ENCODE data around the gene LOXL4. TPM values are rescaled to one million over a fixed set of nuclear protein-coding genes. Genes with fewer than 3 reads are reported as not detected.

LOXL4 gene
- total RNA-seq, 4 donors from 2014 or later, result 1.6 to 2.3 (median 1.7) TPM

GRCh38 chr10:98254234-98254974, 13.6 kb downstream of the LOXL4 start:
- H3K27ac ChIP-seq, result no peak overlapping the region

GRCh38 chr10:98253499-98253898, 14.5 kb downstream of the LOXL4 start:
- Histone ChIP-seq H3K27me3 (no peaks in the 10 kb centered on the region), H3K9me3 (no peaks in the 10 kb centered on the region), H3K4me1 (peaks cover 25% of the 10 kb centered on the region), H3K4me3 (no peak overlapping the region), H3K36me3 (peaks cover 26% of the 10 kb centered on the region), H3K27ac (no peak overlapping the region)
- WGBS, result 73% methylated on average over 16 of the region's 17 CpGs
- TF ChIP-seq POLR2A (IDR thresholded peaks at IDR 0.05) (no peak), EP300 (IDR thresholded peaks at IDR 0.05) (no peak), CTCF (IDR thresholded peaks at IDR 0.05) (no peak), POLR2AphosphoS5 (IDR thresholded peaks at IDR 0.05) (no peak)
- no peak for DNase-seq (ENCODE audit: low spot score in 2 of 2)

More at GRCh38 chr10:98254234-98254974, 13.6 kb downstream of the LOXL4 start:
- Histone ChIP-seq H3K27me3 (no peaks in the 10 kb centered on the region), H3K36me3 (peaks cover 17% of the 10 kb centered on the region), H3K4me1 (peaks cover 26% of the 10 kb centered on the region), H3K4me3 (no peak overlapping the region), H3K9me3 (no peaks in the 10 kb centered on the region)
- DNase-seq (ENCODE audit: low spot score in 2 of 2), result no peak
- WGBS, result 84% methylated on average over 9 of the region's 10 CpGs
- TF ChIP-seq POLR2AphosphoS5 (IDR thresholded peaks at IDR 0.05), result no peak
- TF ChIP-seq POLR2A (IDR thresholded peaks at IDR 0.05), result no peak

GRCh38 chr10:98252464-98252863, 15.5 kb downstream of the LOXL4 start:
- 100% methylated on average over 4 of the region's 7 CpGs for whole genome bisulfite sequencing
- DNase-seq (ENCODE audit: low spot score in 2 of 2), result no peak
- H3K36me3 ChIP-seq, result peaks cover 36% of the 10 kb centered on the region
- TF ChIP-seq POLR2A (IDR thresholded peaks at IDR 0.05) (no peak), POLR2AphosphoS5 (IDR thresholded peaks at IDR 0.05) (no peak), EP300 (IDR thresholded peaks at IDR 0.05) (no peak), CTCF (IDR thresholded peaks at IDR 0.05) (no peak)
- H3K27ac ChIP-seq, result no peak overlapping the region
- H3K9me3 ChIP-seq, result no peaks in the 10 kb centered on the region
- H3K27me3 ChIP-seq, result no peaks in the 10 kb centered on the region
- H3K4me1 ChIP-seq, result peaks cover 25% of the 10 kb centered on the region
- H3K4me3 ChIP-seq, result no peak overlapping the region

- Histone ChIP-seq H3K36me3 (peaks cover 44% of the 10 kb centered on the region), H3K9me3 (no peaks in the 10 kb centered on the region), H3K4me1 (peaks cover 28% of the 10 kb centered on the region), H3K4me3 (no peak overlapping the region), H3K27ac (no peak overlapping the region), H3K27me3 (no peaks in the 10 kb centered on the region)
- no peak for DNase-seq (ENCODE audit: low spot score in 2 of 2)
- 60% methylated on average over 8 of the region's 8 CpGs for WGBS
- TF ChIP-seq EP300 (IDR thresholded peaks at IDR 0.05) (no peak), CTCF (IDR thresholded peaks at IDR 0.05) (peak in 1 of 2 donors; percentile 6), POLR2A (IDR thresholded peaks at IDR 0.05) (no peak), POLR2AphosphoS5 (IDR thresholded peaks at IDR 0.05) (no peak)
Observed at GRCh38 chr10:98251399-98251798, 16.6 kb downstream of the LOXL4 start.

- H3K36me3 ChIP-seq, result peaks cover 60% of the 10 kb centered on the region
- no peak for DNase-seq (ENCODE audit: low spot score in 2 of 2)
- TF ChIP-seq POLR2AphosphoS5 (IDR thresholded peaks at IDR 0.05) (no peak), EP300 (IDR thresholded peaks at IDR 0.05) (no peak), CTCF (IDR thresholded peaks at IDR 0.05) (no peak), POLR2A (IDR thresholded peaks at IDR 0.05) (no peak)
Observed at GRCh38 chr10:98249134-98249533, 18.9 kb downstream of the LOXL4 start.

More at GRCh38 chr10:98249134-98249533, 18.9 kb downstream of the LOXL4 start:
- Histone ChIP-seq H3K4me1 (peaks cover 21% of the 10 kb centered on the region), H3K9me3 (no peaks in the 10 kb centered on the region), H3K27me3 (no peaks in the 10 kb centered on the region), H3K4me3 (no peak overlapping the region), H3K27ac (no peak overlapping the region)
- WGBS, result 89% methylated on average over 3 of the region's 3 CpGs

Data from suprapubic skin (tissue), 4 donors.